Loucy (cell line): ENCODE results near the gene KLF17.

ENCODE experiments used
- H2AFZ ChIP-seq: fragments of 200-600 bp; sonication (generic); 2 replicates; pipeline ENCODE4 v1.6.0; 2016; ENCODE audit warnings: antibody characterized with exemption, mild to moderate bottlenecking, low read length, moderate library complexity
- H3F3A ChIP-seq: fragments of 200-600 bp; 2 replicates; pipeline ENCODE4 v1.6.0; 2016; ENCODE audit warnings: antibody characterized with exemption, low read depth, mild to moderate bottlenecking
- H3K27me3 ChIP-seq: fragments of 200-600 bp; sonication (generic); 2 replicates; pipeline ENCODE4 v1.6.1; 2014; ENCODE audit warnings: low read length, mild to moderate bottlenecking; ENCODE audit not compliant: insufficient read depth, poor library complexity, severe bottlenecking
- H3K36me3 ChIP-seq: fragments of 200-600 bp; sonication (generic); 2 replicates; pipeline ENCODE4 v1.6.1; 2016; ENCODE audit warnings: low read length; ENCODE audit not compliant: insufficient read depth
- H3K4me1 ChIP-seq: fragments of 200-600 bp; sonication (generic); 2 replicates; pipeline ENCODE4 v1.5.1; 2014; ENCODE audit warnings: low read length, mild to moderate bottlenecking; ENCODE audit not compliant: insufficient read depth, poor library complexity, severe bottlenecking
- H3K4me2 ChIP-seq: fragments of 200-600 bp; sonication (generic); 2 replicates; pipeline ENCODE4 v1.6.0; 2014; ENCODE audit warnings: antibody characterized with exemption, low read length, low read depth, mild to moderate bottlenecking; ENCODE audit not compliant: poor library complexity, severe bottlenecking
- H3K4me3 ChIP-seq: fragments of 200-600 bp; sonication (generic); 2 replicates; pipeline ENCODE4 v1.5.1; 2014; ENCODE audit warnings: low read length, mild to moderate bottlenecking, mixed read lengths; ENCODE audit not compliant: poor library complexity, severe bottlenecking
- H3K79me2 ChIP-seq: fragments of 200-600 bp; sonication (generic); 2 replicates; pipeline ENCODE4 v1.6.1; 2014; ENCODE audit warnings: low read length; ENCODE audit not compliant: insufficient read depth
- H3K9ac ChIP-seq: fragments of 200-600 bp; sonication (generic); 2 replicates; pipeline ENCODE4 v1.6.0; 2014; ENCODE audit warnings: mild to moderate bottlenecking, low read depth, low read length, moderate library complexity; ENCODE audit not compliant: poor library complexity, severe bottlenecking
- H3K9me2 ChIP-seq: fragments of 200-600 bp; sonication (generic); replicated peaks from 2 replicates; pipeline ENCODE4 v1.6.1; 2016; ENCODE audit warnings: low read depth, low read length, mixed read lengths
- H3K9me3 ChIP-seq: fragments of 200-600 bp; sonication (generic); 2 replicates; pipeline ENCODE4 v1.6.1; 2014; ENCODE audit warnings: mild to moderate bottlenecking, antibody characterized with exemption, low read length, low read depth; ENCODE audit not compliant: insufficient read depth
- H4K20me1 ChIP-seq: fragments of 200-600 bp; sonication (generic); 2 replicates; pipeline ENCODE4 v1.6.0; 2014; ENCODE audit warnings: antibody characterized with exemption, low read length, mild to moderate bottlenecking; ENCODE audit not compliant: insufficient read depth, poor library complexity, severe bottlenecking
- EZH2phosphoT487 ChIP-seq: fragments of 200-600 bp; IDR thresholded peaks from 2 replicates; pipeline ENCODE4 v1.6.1; 2018; ENCODE audit warnings: antibody characterized with exemption, mild to moderate bottlenecking, moderate library complexity, borderline replicate concordance
- TF ChIP-seq, protein P1 (sequence below): fragments of 200-600 bp; sonication (generic); conservative IDR thresholded peaks from 2 replicates; pipeline ENCODE4 v1.5.1; 2014; ENCODE audit warnings: mild to moderate bottlenecking, antibody characterized with exemption, low read length

Gene KLF17

GRCh38 chr1:44072821-44073220 lies 45.8 kb upstream of the KLF17 start:
- H4K20me1 ChIP-seq, result no peaks in the 10 kb centered on the region
- no peak for TF ChIP-seq EZH2phosphoT487
- TF ChIP-seq, protein P1, sequence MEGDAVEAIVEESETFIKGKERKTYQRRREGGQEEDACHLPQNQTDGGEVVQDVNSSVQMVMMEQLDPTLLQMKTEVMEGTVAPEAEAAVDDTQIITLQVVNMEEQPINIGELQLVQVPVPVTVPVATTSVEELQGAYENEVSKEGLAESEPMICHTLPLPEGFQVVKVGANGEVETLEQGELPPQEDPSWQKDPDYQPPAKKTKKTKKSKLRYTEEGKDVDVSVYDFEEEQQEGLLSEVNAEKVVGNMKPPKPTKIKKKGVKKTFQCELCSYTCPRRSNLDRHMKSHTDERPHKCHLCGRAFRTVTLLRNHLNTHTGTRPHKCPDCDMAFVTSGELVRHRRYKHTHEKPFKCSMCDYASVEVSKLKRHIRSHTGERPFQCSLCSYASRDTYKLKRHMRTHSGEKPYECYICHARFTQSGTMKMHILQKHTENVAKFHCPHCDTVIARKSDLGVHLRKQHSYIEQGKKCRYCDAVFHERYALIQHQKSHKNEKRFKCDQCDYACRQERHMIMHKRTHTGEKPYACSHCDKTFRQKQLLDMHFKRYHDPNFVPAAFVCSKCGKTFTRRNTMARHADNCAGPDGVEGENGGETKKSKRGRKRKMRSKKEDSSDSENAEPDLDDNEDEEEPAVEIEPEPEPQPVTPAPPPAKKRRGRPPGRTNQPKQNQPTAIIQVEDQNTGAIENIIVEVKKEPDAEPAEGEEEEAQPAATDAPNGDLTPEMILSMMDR, result no peak
- no peaks in the 10 kb centered on the region for H3F3A ChIP-seq
- no peak overlapping the region for H2AFZ ChIP-seq
- peaks cover 14% of the 10 kb centered on the region for H3K4me1 ChIP-seq
- no peaks in the 10 kb centered on the region for H3K79me2 ChIP-seq
- H3K9me3 ChIP-seq, result no peaks in the 10 kb centered on the region
- no peaks in the 10 kb centered on the region for H3K27me3 ChIP-seq
- H3K9ac ChIP-seq, result no peak overlapping the region
- no peak overlapping the region for H3K4me2 ChIP-seq
- H3K36me3 ChIP-seq, result no peaks in the 10 kb centered on the region
- no peak overlapping the region for H3K4me3 ChIP-seq
- no peaks in the 10 kb centered on the region for H3K9me2 ChIP-seq

- Histone ChIP-seq H3F3A (no peaks in the 10 kb centered on the region), H3K27me3 (no peaks in the 10 kb centered on the region), H3K4me1 (peaks cover 7% of the 10 kb centered on the region), H4K20me1 (no peaks in the 10 kb centered on the region), H3K36me3 (no peaks in the 10 kb centered on the region), H3K4me3 (no peak overlapping the region), H3K9me2 (no peaks in the 10 kb centered on the region), H2AFZ (peak overlapping the region; percentile 66; the same call in 1 of the 2 replicates), H3K9me3 (no peaks in the 10 kb centered on the region), H3K4me2 (no peak overlapping the region), H3K79me2 (no peaks in the 10 kb centered on the region), H3K9ac (no peak overlapping the region)
- TF ChIP-seq EZH2phosphoT487, result no peak
- TF ChIP-seq, protein P1, result no peak
Measured at GRCh38 chr1:44073528-44073927, 45.1 kb upstream of the KLF17 start.

- no peaks in the 10 kb centered on the region for H3K79me2 ChIP-seq
- no peaks in the 10 kb centered on the region for H3K36me3 ChIP-seq
- no peaks in the 10 kb centered on the region for H3F3A ChIP-seq
- peaks cover 4% of the 10 kb centered on the region for H3K4me1 ChIP-seq
- H4K20me1 ChIP-seq, result no peaks in the 10 kb centered on the region
- H3K4me3 ChIP-seq, result no peak overlapping the region
- H3K9me3 ChIP-seq, result no peaks in the 10 kb centered on the region
- no peak overlapping the region for H3K4me2 ChIP-seq
- no peak for TF ChIP-seq EZH2phosphoT487
- TF ChIP-seq, protein P1, result no peak
- no peaks in the 10 kb centered on the region for H3K9me2 ChIP-seq
- H3K9ac ChIP-seq, result no peak overlapping the region
- no peak overlapping the region for H2AFZ ChIP-seq
- H3K27me3 ChIP-seq, result no peaks in the 10 kb centered on the region
Measured at GRCh38 chr1:44074415-44074814, 44.2 kb upstream of the KLF17 start.
